Ramos (cell line): ENCODE data around the gene MICU1.

Source experiments
- in situ Hi-C: fragments of 300-500 bp; cut with MboI; formaldehyde crosslinking; loops from one replicate; pipeline ENCODE4 v1.14.3; 2022; ENCODE audit warnings: low sequenced_read_pairs; ENCODE audit not compliant: unreplicated experiment

Gene MICU1

GRCh38 chr10:72336259-72337038 is 289.4 kb downstream of the MICU1 start:
- in situ Hi-C loops, result loop anchor here (5.0 kb wide), 1 partner anchor 289 kb away; no protein-coding TSS in a partner anchor

DNA sequence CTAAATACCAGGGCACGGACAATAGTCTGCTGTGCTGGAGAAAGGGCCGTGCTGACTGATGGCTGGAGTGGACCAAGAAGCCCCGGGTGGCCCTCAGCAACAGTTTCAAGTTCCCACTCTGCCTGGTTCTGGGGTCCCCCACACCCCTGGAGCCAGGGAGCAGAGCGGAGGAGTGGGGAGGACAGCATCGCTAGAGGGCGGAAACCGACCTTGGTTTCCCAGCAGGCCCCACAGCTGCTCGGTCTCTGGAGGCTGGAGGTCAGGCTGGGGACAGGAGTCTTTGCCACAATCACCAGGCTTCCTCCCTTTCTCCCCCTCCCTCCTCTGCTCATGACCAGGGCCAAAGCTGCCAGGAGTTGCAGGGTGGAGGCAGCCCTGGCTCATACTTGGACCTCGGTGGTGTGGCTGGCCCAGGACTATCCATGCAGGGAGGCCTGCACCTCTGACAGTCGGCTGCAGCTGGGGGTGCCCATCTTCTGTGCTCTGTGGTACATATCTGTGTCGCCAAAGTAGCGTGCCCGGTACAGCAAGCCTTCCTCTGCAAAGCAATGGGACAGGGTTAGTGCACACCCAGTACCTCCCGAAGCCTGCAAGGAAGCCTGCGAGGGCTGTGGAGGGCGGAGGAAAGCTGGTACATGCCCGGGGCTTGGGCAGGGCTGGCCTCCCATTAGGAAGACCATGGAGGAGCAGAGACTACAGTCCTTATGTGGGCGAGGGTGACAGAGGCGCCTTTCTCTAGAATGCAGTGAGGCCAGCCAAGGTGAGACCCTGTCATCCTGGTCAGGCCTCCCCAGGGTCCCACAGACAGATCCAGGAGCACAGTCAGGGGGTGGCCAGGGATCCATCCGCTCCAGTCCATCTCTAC is 290.3 kb downstream of the MICU1 start:
- in situ Hi-C loops, result loop anchor here (5.0 kb wide), 1 partner anchor 288 kb away; no protein-coding TSS in a partner anchor

GRCh38 chr10:72334825-72335393 is 291.0 kb downstream of the MICU1 start:
- in situ Hi-C loops, result loop anchor here (5.0 kb wide), 2 partner anchors 113 to 288 kb away; no protein-coding TSS in a partner anchor

DNA sequence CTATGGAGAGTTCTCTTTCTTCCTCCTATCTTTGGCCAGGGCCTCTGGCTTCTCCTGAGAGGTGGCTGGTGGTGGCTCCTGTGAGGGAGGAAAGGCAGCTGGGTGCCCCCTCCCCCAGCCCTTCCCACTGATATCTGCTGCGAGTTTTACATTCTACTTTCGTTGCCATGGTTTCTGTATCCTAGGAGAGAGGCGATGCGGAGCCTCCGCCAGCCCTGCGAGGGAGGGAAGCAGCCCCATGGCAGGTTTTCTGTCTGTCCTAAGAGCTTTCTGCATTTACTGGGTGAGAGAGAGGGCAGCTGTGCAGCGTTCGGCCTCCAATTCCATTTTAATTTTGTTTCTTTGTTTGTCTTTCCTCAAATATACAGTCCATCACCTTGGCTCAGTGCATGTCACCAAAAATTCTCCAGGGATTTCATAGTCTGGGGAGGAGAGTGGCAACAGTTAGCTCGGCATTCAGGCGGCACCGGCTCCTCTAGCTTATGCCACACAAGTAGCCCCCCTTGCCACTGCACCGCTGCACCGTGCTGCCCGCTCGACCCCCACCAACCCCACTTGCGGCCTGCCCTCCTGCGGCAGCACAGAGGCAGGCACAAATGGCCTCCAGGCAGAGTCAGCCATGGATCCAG is 291.6 kb downstream of the MICU1 start:
- in situ Hi-C loops, result loop anchor here (5.0 kb wide), 1 partner anchor 112 kb away; no protein-coding TSS in a partner anchor

DNA sequence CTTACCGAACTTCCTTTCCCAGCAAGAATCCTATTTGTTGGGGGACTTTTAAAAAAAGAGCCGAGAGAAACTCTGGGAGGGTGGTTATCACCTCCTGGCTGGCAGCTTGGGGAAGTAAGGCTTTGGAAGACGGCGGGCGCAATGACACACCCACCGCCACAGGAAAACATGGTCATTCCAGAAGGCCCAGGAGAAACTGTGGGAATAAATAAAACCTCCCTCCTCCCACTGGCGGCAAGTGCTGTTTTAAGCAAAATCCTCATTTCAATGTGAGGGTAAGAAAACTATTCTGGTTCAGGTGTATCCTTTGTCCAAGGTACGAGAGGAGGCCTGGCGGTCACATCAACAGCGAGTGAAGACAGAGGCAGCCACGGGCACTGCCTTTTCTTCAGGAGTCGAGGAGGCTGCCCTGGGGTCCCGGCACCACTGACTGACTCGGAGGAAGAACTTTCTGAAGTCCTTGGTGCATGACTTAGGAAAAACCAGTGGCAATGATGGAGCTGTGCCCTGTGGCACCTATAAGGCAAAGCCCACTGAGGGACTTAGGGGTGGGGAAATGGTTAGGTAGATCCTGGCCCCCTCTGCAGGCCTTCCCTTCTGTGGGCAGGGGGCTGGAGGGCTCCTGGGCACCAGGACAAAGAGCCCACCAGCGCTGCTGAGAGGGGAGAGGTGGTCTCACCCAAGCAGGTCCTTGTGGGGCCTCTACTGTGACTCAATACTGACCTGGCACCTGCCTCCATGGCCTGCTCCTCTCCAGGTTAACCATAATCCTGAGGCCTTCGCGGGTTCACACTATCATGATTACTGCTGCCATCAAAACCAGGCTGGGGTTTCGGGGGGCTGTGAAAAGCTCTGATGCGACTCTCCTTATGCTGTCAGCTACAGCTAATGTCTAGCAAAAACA is 292.5 kb downstream of the MICU1 start:
- in situ Hi-C loops, result loop anchor here (5.0 kb wide), 1 partner anchor 111 kb away; no protein-coding TSS in a partner anchor

DNA sequence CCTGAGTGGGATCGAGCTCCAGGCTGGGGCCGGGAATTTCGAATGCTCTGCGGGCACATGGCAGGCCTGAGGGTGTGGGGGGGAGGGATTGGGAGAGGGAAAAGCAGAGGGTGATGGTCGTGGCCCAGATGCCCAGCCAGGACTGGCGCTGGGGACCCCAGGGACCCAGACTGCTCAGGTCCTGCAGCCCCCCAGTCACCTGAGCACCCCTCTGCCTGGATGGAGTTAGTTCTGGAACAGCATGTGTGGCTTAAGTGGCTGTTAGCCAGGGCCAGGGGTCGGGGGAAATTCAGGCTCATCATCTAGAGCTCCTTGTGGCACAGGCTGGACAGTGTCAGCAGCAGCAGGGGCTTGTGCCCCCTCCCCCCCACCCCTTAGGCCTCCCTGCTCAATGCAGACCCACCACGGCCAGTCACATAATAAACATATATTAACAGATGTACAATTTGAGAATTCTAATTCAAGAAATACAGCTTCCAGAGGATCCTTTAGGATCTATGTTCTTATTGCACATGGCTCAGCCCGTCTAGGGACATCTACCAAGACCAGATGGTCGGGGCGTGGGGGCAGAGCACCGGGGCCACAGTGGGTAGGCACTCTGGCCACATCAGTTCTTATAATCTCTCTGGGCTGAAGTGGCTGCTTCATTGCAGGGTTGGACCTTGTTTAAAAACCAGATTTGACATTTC is 293.3 kb downstream of the MICU1 start:
- in situ Hi-C loops, result loop anchor here (5.0 kb wide), 1 partner anchor 110 kb away; no protein-coding TSS in a partner anchor

DNA sequence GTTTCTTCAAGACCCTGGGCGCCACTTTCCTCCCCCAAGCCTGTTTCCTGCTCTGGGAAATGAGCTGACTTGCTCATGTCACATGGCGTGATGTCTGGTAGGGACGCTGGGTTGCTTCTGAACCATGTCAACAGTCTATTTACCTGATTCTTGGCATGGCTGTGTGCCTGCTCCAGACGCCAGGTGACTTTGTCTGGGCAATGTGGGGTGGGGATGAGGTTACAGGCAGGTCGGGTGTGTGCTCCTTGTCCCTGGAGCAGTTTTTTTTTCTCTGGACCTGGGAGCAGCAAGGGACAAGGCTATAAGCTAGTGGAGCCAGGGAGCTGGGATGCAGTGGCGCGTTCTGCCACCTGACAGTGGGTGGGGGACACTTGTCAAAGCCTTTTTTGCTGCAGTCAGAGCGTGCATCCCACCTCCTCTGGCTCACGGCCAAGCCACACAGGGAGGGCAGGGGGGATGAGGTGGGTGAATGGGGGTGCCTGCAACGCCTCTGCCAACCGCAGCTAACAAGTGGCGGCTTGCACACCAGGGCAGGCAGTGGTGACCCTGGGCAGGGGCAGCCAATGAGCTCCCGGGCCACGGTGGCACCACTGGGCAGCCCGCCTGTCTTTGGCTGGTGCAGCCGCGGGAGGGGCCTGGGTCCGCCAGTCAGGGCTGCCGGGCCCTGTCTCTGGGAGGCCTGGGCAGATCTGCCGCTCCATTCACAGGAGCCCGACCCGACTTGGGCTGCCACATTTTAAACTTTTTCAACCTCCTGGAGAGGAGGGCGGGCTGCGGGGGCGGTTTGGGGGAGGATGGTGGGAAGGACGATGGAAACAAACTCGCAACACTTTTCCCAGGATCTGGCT is 294.1 kb downstream of the MICU1 start:
- in situ Hi-C loops, result loop anchor here (5.0 kb wide), 1 partner anchor 109 kb away; no protein-coding TSS in a partner anchor

- in situ Hi-C loops, result loop anchor here (5.0 kb wide), 1 partner anchor 108 kb away; no protein-coding TSS in a partner anchor
Measured at GRCh38 chr10:72330069-72330426, 295.8 kb downstream of the MICU1 start.

GRCh38 chr10:72329290-72330068 is 296.4 kb downstream of the MICU1 start:
- in situ Hi-C loops, result loop anchor here (5.0 kb wide), 2 partner anchors 62 to 107 kb away; no protein-coding TSS in a partner anchor

- in situ Hi-C loops, result loop anchor here (5.0 kb wide), 1 partner anchor 62 kb away; no protein-coding TSS in a partner anchor
Measured at GRCh38 chr10:72328829-72329204, 297.1 kb downstream of the MICU1 start.

DNA sequence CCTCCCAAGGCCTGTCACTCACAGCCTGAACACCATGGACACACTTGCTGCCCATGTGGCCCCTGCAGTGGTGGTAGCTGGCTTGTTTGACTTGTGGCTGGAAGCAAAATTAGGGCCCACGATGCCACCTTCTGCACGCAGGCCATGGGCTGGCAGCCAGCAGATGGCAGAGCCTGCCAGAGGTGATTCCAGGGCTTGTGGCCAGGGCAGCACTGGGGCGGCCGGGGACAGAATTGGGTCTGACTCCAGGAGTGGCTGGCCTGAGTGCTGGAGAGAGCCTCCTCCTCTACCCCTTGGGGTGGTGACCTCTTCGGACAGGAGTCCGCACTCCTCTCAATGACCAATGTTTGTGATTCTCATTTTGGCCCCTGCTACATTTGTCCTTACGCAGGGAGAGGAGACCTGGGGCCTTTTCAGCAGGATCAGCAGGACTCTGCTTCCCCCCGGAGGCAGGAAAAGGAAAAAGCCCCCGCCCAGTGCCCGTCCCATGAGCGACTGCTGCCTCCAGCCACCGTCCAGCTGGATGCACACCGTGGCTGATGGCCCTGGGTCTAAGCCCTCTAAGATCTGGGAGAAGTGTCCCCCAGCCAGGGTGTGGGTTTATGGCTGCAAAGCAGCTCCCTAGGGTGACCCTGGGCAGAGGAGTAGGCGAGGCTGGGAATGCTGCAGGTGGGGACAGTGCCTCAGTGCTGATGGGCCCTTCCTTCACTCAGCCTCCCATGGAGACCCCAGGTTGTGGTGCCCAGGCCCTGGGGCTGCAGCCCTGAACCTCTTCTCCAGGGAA is 297.6 kb downstream of the MICU1 start:
- in situ Hi-C loops, result loop anchor here (5.0 kb wide), 1 partner anchor 61 kb away; no protein-coding TSS in a partner anchor

DNA sequence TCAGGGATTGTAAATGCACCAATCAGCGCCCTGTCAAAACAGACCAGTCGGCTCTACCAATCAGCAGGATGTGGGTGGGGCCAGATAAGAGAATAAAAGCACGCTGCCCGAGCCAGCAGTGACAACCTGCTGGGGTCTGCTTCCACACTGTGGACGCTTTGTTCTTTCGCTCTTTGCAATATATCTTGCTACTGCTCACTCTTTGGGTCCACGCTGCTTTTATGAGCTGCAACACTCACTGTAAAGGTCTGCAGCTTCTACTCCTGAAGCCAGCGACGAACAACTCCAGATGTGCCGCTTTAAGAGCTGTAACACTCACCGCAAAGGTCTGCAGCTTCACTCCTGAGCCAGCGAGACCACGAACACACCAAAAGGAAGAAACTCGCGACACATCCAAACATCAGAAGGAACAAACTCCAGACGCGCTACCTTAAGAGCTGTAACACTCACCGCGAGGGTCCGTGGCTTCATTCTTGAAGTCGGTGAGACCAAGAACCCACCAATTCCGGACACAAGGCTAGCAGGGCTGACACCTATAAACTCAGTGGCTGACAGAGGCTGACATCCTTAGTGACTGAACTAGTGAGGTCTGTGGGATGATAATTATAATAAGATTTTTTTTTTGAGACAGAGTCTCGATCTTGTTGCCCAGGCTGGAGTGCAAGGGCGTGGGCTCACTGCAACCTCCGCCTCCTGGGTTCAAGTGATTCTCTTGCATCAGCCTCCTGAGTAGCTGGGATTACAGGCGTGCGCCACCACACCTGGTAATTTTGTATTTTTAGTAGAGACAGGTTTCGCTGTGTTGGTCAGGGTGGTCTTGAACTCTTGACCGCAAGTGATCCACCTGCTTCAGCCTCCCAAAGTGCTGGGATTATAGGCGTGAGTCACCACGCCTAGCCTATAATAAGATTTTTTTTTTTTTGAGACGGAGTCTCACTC is 298.9 kb downstream of the MICU1 start:
- in situ Hi-C loops, result loop anchor here (5.0 kb wide), 1 partner anchor 60 kb away; no protein-coding TSS in a partner anchor

- in situ Hi-C loops, result loop anchor here (5.0 kb wide), 1 partner anchor 58 kb away; no protein-coding TSS in a partner anchor
Measured at GRCh38 chr10:72325243-72326175, 300.4 kb downstream of the MICU1 start.

- in situ Hi-C loops, result no loop called here
Measured at GRCh38 chr10:72323771-72324191, 302.1 kb downstream of the MICU1 start.
